ENCODE results near the gene SUN5.

DNA sequence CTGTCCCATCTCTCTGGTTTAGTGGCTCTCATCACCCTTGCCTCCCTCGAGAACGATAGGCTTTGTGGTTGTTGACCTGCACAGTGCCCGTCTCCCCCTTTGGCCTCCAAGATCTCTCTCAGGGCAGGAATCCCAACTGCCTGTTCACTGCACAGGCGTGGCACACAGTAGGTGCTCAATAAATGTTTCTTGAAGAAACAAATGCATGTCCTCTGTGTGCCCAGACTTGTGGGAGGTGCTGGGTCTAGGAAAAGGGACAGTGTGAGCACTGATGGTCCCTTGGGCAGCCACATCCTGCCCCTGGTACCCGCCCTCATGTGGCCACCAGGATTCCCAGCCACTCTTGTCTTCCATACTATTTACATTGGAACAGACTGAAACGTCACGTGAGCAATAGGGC, 24.6 kb upstream of the SUN5 start:
- TF ChIP-seq, protein P1, sequence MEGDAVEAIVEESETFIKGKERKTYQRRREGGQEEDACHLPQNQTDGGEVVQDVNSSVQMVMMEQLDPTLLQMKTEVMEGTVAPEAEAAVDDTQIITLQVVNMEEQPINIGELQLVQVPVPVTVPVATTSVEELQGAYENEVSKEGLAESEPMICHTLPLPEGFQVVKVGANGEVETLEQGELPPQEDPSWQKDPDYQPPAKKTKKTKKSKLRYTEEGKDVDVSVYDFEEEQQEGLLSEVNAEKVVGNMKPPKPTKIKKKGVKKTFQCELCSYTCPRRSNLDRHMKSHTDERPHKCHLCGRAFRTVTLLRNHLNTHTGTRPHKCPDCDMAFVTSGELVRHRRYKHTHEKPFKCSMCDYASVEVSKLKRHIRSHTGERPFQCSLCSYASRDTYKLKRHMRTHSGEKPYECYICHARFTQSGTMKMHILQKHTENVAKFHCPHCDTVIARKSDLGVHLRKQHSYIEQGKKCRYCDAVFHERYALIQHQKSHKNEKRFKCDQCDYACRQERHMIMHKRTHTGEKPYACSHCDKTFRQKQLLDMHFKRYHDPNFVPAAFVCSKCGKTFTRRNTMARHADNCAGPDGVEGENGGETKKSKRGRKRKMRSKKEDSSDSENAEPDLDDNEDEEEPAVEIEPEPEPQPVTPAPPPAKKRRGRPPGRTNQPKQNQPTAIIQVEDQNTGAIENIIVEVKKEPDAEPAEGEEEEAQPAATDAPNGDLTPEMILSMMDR (IDR thresholded peaks at IDR 0.05), result no peak
- TF ChIP-seq POLR2AphosphoS5 (IDR thresholded peaks at IDR 0.05; ENCODE audit: low read depth, low read length), result no peak

All from Panc1 (cell line).